Type B pancreatic cell (in vitro differentiated cells): ENCODE measurements around the gene MRPL55. TPM values are rescaled to one million over a fixed set of nuclear protein-coding genes. Genes with fewer than 3 reads are reported as not detected.

Experiments
- DNase-seq: peaks from one replicate; pipeline ENCODE4 v3.0.0; 2021; ENCODE audit warnings: mixed read lengths; ENCODE audit not compliant: unreplicated experiment; ENCODE audit errors: extremely low spot score
- H3K27ac Mint-ChIP-seq: 2 replicates; pipeline ENCODE4 v1.8.0; 2021; ENCODE audit warnings: mild to moderate bottlenecking, mixed read lengths
- H3K27me3 Mint-ChIP-seq: 2 replicates; pipeline ENCODE4 v1.8.0; 2021; ENCODE audit warnings: mixed read lengths
- H3K36me3 Mint-ChIP-seq: 2 replicates; pipeline ENCODE4 v1.8.0; 2021; ENCODE audit warnings: mixed read lengths
- H3K4me1 Mint-ChIP-seq: one replicate; pipeline ENCODE4 v1.8.0; 2021; ENCODE audit warnings: mixed read lengths; ENCODE audit not compliant: unreplicated experiment
- H3K4me3 Mint-ChIP-seq: 2 replicates; pipeline ENCODE4 v1.8.0; 2021; ENCODE audit warnings: mild to moderate bottlenecking, mixed read lengths
- H3K9me3 Mint-ChIP-seq: 2 replicates; pipeline ENCODE4 v1.8.0; 2021; ENCODE audit warnings: mixed read lengths
- total RNA-seq: library from RNA; stranded (reverse); gene quantifications from 2 replicates; pipeline ENCODE4 v1.2.1, GENCODE V29; 2021; ENCODE audit warnings: low replicate concordance
- TF ChIP-seq, protein P1 (sequence below): fragments of 200-600 bp; sonication (generic); conservative IDR thresholded peaks from 2 replicates; pipeline ENCODE4 v1.5.0; 2021; ENCODE audit warnings: antibody characterized with exemption, mild to moderate bottlenecking

MRPL55 gene
- total RNA-seq, 1 donor from 2014 or later = 47.4 TPM

DNA sequence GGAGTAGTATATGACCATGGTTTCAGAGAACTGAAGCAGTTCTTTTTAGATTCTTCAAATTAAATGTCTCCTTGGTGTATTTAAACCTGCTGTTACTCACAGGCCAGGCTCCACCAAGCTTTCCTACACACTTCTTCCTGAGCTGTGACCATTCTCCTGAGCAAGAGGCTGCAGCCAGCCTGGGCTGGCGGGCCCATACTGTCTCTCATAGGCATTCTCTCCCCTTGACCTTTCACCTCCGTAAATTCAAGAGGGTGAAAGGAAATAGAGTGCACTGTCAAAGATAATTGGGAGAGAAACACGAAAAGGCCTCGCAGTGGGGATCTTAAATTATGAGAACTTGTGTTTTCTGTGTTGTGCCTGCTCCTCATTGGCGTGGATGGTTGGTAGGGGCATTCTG lies 24.3 kb downstream of the MRPL55 start:
- no peak for DNase-seq
- H3K27ac Mint-ChIP-seq = peak overlapping the region; percentile 99
- peaks cover 4% of the 10 kb centered on the region for H3K36me3 Mint-ChIP-seq
- no peaks in the 10 kb centered on the region for H3K27me3 Mint-ChIP-seq
- peaks cover 46% of the 10 kb centered on the region for H3K4me1 Mint-ChIP-seq
- peak overlapping the region; percentile 98 for H3K4me3 Mint-ChIP-seq
- H3K9me3 Mint-ChIP-seq = no peaks in the 10 kb centered on the region
- TF ChIP-seq, protein P1, sequence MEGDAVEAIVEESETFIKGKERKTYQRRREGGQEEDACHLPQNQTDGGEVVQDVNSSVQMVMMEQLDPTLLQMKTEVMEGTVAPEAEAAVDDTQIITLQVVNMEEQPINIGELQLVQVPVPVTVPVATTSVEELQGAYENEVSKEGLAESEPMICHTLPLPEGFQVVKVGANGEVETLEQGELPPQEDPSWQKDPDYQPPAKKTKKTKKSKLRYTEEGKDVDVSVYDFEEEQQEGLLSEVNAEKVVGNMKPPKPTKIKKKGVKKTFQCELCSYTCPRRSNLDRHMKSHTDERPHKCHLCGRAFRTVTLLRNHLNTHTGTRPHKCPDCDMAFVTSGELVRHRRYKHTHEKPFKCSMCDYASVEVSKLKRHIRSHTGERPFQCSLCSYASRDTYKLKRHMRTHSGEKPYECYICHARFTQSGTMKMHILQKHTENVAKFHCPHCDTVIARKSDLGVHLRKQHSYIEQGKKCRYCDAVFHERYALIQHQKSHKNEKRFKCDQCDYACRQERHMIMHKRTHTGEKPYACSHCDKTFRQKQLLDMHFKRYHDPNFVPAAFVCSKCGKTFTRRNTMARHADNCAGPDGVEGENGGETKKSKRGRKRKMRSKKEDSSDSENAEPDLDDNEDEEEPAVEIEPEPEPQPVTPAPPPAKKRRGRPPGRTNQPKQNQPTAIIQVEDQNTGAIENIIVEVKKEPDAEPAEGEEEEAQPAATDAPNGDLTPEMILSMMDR = no peak

DNA sequence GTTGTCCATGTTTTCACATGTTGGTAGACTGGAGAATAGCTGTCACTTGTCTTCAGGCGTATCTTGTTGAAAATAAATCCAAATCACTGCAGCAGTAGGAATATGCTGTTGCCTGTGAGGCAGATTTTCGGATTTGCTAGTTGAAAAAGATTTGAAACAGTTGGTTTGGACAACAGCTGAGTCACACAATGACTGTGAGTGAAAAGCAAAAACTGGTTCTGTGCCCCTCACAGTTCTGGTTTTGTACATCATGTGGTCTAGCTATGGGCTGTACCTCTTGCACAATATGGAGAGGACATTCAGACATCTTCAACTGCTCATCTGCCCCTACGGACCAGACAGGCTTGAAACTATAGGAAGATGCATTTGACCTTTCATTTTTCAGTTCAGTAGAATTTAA lies 24.8 kb downstream of the MRPL55 start:
- Mint-ChIP-seq H3K4me1 (peaks cover 45% of the 10 kb centered on the region), H3K36me3 (peaks cover 4% of the 10 kb centered on the region), H3K4me3 (peak overlapping the region; percentile 98), H3K27ac (peak overlapping the region; percentile 99), H3K27me3 (no peaks in the 10 kb centered on the region), H3K9me3 (no peaks in the 10 kb centered on the region)
- no peak for DNase-seq
- TF ChIP-seq, protein P1 = no peak

DNA sequence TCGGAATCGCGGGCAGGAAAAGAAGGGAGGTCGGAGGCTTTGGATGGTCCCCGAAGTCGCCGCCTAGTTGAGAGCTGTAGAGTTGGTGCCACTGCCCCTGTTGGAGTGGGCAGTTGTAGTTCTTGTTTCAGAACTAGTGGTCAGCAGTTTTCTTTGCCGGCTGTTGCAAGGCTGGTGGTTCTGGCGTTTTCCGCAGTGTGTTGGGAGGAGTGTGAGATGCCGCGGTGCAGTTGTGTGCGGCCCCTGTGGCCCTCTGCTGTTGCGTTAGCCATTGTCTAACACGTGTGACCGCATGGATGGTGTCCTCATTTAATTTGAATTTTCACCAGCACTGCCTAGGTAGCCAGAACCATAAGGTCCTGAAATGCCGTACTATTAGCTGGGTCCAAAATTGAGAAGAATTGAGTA lies 25.2 kb downstream of the MRPL55 start:
- peak overlapping the region; percentile 98 for H3K4me3 Mint-ChIP-seq
- no peaks in the 10 kb centered on the region for H3K27me3 Mint-ChIP-seq
- no peak for DNase-seq
- TF ChIP-seq, protein P1 = no peak
- peaks cover 41% of the 10 kb centered on the region for H3K4me1 Mint-ChIP-seq
- peaks cover 4% of the 10 kb centered on the region for H3K36me3 Mint-ChIP-seq
- peak overlapping the region; percentile 99 for H3K27ac Mint-ChIP-seq
- no peaks in the 10 kb centered on the region for H3K9me3 Mint-ChIP-seq

DNA sequence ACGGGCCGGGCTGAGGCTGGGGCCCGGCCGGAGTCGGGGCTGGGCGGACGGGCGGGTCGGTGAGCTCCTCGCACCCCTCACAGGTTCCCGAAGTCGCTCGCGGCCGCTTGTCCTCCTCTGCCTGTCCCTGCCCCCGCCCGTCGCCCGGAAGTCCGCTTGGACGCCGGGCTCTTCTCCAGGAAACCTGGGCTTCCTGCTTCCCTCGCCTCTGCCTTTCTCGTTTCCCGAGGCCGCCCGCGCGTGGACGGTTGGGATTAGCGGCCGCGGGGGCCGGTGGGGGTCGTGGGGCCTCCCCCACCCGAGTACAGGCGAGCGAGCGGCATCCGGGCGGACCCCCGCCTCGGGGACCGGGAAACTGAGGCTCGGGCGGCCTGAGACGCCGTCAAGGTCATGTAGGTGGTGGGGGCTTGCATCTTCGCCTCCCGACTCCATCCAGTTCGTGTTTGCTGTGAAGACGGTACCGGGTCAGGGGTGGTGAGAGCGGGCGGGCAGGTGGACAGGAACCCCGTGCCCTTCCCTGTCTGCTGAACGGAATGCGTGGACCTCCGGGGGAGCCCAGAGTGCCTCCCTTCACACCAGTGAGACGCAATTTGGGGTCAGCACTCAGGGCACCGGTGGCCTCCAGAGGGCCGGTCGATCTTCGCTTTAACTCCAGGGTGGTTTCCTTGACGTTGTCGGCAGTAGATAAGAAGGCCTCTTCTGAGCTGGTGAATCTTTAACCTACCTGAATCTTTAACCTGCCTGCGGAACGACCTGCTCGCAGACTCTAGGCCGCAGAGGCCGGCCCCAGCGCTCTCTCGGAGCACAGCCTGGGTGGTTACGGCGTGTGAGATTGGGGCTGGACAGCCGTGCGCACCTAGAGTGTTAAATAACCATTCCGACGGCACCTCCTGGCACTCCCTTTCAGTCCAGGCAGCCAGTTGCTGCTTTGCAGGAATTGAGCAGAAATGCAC lies 25.9 kb downstream of the MRPL55 start:
- TF ChIP-seq, protein P1 = no peak
- Mint-ChIP-seq H3K27ac (peak overlapping the region; percentile 99), H3K4me3 (peak overlapping the region; percentile 98), H3K27me3 (no peaks in the 10 kb centered on the region), H3K36me3 (peaks cover 4% of the 10 kb centered on the region), H3K4me1 (peaks cover 37% of the 10 kb centered on the region), H3K9me3 (no peaks in the 10 kb centered on the region)
- no peak for DNase-seq

DNA sequence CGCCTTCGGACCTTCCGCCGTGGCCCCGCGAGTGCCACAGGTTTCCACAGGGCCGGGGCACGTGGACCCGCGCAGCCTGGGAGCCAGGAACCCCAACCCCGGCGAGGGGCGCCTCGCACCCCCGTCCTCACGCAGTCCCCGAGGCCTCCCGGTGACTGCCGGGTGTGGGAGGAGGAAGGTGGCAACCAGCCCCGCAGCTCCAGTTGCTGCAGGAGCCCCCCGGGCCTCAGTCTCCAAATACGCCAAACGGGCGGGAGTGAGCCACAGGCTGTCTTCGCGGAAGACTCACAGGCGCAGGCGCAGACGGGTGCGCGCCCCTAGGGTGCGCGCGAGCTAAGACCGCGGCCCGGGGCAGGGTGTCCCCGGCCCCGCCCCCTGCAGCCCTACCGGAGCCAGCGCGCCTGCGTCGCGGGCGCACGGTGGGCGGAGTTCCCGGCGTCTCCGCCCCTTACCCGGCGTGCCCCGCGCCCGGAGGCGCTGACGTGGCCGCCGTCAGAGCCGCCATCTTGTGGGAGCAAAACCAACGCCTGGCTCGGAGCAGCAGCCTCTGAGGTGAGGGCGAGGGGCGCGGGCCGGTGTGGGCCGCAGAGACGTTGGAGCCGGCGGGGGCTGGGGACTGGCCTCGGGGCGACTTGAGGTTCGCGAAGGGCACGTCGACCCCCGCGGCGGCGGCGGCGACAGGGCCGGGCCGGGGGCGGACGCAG lies 26.7 kb downstream of the MRPL55 start, which contains the start of gene ARF1:
TSS of gene ARF1 (plus strand) at position 495 of the 704 bp plus-strand sequence. CDS start 14,407 bp downstream, outside the sequence.
- DNase-seq = peak; percentile 98
- Mint-ChIP-seq H3K4me1 (peaks cover 30% of the 10 kb centered on the region), H3K4me3 (peak within 1 kb of the TSS; percentile 98), H3K9me3 (no peaks in the 10 kb centered on the region), H3K27me3 (peaks cover 1% of the 10 kb centered on the region), H3K36me3 (no peaks in the 10 kb centered on the region), H3K27ac (peak within 1 kb of the TSS; percentile 99)
- TF ChIP-seq, protein P1 = peak; percentile 14
